HUDEP-2 (cell line): ENCODE measurements around the gene ARHGEF7.

Source experiments
- DNase-seq, 76 experiments: peaks; one replicate each; lab custom pipeline; 2025; ENCODE audit not compliant: unreplicated experiment in 76 of 76; lab: John Stamatoyannopoulos, UW

Gene ARHGEF7

DNA sequence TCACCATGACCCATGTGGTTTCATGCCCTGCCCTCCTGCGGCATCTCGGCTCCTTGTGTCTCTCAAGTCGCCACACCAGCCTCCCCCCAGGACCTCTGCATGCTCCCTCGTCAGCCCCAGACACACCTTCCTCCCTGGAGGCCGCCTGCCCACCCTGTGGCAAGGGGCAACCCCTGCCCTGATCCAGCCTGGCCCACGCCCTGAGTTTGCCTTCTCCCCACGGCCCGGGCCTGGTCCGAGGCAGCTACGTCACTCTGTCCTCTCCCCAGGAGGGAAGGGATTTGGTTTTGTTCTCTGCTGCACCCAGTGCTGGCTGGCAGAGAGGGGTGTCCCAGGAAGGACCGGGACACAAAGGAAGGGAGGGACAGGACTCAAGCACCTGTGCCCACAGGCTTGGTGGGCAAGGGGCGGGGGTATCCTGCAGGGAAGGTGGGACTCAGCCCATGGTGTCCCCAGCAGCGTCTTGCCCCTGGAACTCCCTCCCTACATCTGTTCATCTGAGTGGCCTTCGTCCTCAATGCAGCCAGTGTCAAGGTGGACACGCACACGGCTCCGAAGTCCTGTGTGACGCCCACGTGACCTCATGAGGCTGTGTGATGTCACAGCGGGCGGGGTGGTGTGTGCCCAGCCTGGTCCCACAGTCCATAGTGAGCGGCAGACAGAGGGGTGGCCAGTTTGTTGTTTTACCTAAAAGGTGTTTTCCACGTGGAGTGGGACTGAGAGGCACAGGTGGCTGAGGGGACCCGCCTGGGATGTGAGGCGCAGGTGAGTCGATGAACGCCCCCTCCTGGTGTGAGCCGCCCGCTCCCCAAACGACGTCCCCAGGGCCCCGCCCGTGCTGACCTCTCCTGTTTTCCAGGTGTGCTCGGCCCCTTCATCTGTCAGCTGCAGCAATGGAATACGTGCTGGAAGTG is 205.1 kb downstream of the ARHGEF7 start, which contains the start of gene TEX29:
Gene TEX29, plus strand, starts transcription at position 645 of the 914 bp plus-strand sequence. Its CDS starts 249 bp downstream, at position 894.
- DNase-seq, result no peak

DNA sequence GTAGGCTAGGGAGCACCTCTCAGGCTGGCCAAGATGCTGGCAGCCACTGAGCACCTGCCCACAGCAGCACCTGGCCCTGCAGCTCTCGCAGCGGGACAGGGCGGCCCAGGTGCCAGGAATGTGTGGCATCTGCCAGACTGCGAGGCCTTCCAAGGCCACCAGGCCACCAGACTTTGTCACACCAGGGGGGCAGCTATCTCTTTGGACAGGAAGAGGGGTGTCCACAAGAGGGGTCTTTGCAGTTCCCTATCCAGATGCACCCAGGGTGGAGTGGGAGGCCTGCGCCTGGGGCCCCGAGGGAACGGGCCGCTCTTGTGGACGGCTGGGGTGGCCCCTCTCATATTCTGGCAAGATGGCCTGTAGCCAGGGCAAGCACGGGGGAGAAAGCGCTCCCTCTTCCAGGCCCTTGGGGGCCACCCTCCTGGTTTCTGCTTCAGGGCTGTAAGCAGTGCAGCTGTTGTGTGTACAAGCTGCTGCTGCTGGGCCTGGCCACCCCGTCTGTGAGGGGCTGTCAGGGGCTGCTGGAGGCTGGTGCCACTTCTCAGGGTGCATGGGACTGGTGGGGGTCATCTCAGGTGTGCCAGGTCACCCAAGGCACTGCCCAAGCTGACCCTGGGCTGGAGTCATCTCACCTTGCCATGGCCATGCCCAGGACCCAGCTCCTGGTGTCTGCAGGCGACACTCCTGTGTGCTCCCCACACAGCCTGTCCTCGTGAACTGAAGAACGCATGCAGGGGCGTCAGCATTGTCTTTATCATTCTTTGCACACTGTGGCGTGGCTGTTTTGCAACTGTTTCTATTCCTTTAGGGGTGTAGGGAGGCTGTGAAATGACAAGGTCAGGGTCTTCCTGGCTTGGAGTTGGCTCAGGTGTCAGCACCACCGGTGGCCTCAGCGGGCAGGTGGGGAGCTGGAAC is 207.1 kb downstream of the ARHGEF7 start:
- DNase-seq, result no peak

DNA sequence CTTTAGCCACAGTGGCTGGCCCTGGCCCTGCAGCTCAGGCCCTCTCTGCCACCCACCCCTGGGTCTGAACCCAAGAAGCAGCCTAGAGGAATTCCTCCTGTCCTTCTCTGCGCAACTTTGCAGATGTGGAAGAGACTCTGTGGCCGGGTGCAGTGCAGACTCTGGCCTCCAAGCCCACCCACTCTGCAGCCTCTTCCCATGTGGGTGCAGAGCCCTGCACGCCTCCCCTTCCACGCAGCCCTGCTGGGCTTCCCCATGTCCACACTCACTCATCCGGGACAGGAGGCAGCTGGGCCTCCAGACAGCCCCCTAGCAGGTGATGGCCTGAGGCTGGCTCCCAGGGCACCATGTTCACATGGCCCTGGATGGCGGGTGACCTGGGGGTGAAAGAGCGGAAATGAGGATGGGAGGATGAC is 207.8 kb downstream of the ARHGEF7 start:
- no peak for DNase-seq

DNA sequence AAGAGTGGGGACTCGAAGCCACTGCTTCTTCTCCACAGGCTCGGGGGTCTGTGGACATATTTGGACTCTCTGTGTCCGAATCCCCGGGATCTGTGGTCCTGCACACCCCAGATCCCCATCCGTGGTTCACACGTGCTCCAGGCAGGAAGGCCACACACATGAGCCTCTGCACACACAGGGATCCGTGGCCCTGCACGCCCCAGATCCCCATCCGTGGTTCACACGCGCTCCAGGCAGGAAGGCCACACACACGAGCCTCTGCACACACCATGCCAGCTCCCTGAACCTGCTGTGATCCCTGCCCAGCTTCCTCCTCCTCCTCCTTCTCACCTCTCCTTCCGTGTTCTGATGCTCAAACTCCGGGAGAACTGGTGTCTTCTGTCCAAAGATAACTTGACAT is 208.4 kb downstream of the ARHGEF7 start:
- no peak for DNase-seq

DNA sequence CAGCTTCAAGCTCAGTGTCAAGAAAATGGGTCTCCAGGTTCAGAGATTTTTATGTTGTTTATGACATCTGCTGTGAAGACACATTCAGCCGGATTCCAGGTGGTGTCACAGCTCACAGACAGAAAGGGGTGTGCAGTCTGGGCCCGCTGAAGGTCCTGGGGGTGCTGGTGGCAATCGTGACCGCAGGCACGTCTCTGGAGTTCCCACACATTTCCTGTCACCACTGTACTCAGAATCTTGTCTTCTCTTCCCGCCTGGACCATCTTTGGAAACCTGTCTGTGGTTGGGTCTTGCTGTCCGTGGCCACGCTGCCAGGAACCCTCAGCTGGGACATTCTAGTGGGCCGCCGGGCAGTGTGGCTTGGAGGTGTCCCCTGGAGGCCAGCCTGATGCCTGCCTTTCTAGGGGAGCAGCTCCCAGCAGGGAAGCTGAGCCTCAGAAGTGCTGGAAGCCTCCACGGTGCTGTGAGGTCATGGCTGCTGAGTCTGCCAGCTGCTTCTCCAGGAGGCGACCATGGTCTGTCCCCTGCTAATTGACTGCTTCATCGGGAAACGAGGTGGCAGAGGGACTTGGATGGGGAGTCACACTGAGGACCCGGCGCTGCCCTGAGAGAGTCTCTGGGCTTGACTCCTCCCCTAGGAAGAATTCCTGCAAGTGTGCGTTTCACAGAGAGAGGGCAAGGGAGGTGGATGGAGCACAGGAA is 209.0 kb downstream of the ARHGEF7 start:
- DNase-seq, result no peak

GRCh38 chr13:111324736-111325135 is 209.6 kb downstream of the ARHGEF7 start:
- no peak for DNase-seq

DNA sequence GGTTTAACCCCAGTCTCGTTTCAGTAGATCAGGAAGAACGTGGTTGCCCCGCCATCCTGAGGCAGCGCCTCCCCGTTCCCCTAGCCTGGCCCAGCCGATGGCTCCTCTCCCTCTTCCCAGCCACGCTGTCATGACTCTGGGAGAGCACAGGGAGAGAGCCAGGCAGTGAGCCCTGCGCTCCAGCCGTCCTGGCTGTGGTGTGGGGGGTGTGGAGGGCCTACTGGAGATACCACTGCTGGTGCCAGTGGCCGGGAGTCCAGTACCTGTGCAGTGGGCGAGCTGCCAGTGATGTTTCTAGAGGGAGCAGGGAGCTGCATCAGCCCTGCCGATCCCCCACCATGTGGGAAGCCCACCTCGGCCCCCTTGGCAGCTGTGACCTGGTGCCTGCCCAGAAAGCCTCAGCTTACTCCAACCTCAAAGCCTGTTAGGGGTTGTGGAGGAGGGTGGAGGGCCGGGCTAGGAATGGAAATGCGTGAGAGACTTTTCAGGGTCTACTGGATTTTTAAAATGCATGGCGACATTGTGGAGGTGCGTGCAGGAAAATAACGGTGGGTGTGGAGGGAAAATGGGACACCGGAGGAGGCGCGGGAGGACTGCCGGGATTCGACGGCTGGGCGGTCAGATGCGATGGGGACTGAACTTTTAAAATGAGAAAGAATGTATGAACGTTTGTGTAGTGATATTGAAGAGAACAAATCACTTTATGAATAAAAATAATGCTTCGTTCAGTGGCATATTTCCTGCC is 210.2 kb downstream of the ARHGEF7 start:
- no peak for DNase-seq

- DNase-seq, result no peak
These were observed 211.0 kb downstream of the ARHGEF7 start for GRCh38 chr13:111325941-111326620.

DNA sequence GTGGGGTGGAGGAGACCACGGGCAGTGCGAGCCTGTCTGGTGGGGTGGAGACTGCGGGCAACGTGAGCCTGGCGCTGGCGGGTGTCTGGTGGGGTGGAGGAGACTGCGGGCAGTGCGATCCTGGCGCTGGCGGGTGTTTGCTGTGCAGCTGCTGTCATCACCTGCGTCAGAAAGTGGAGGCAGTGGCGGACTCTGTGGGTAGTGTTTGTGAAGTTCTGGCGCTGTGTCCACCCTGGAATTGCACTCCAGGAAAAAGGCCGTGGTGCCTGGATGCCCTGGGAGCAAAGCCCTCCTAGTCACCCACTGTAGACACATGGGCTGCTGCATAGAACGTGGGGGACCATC is 211.5 kb downstream of the ARHGEF7 start:
- DNase-seq, result no peak

DNA sequence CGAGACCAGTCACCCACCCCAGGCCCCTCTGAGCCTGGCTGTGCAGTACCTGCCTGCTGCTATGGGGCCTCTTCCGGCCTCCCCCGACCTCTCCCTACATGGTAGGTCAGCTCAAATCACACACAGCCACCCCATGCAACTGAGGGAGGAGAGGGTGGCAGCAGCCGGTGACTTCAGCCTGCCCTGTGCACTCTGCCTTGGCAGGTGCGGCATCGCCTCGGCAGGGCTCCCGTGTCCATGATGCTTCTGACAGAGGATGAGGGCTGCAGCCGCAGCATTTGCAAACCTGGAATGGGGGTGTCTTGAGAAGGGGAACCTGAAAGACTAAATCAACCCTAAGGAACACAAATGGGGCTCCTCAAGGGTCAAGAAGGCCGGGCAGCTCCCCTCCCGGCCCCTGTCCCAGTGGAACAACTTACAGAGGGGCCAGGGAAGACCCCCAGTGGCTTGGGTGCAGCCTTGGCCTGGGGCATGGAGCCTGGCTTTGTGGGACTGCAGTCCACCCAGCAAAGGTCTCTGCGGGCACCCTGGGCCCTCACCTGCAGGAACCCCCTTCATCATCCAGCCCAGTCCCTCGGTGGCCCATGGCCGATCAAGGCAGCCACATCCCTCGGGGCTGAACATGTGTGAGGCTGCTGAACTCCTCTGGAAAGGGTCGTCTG is 212.0 kb downstream of the ARHGEF7 start:
- no peak for DNase-seq

GRCh38 chr13:111327730-111328573 is 212.8 kb downstream of the ARHGEF7 start:
- DNase-seq, result no peak

GRCh38 chr13:111328574-111329410 is 213.7 kb downstream of the ARHGEF7 start:
- no peak for DNase-seq

- DNase-seq, result no peak
These were observed 214.5 kb downstream of the ARHGEF7 start for GRCh38 chr13:111329641-111330040.

DNA sequence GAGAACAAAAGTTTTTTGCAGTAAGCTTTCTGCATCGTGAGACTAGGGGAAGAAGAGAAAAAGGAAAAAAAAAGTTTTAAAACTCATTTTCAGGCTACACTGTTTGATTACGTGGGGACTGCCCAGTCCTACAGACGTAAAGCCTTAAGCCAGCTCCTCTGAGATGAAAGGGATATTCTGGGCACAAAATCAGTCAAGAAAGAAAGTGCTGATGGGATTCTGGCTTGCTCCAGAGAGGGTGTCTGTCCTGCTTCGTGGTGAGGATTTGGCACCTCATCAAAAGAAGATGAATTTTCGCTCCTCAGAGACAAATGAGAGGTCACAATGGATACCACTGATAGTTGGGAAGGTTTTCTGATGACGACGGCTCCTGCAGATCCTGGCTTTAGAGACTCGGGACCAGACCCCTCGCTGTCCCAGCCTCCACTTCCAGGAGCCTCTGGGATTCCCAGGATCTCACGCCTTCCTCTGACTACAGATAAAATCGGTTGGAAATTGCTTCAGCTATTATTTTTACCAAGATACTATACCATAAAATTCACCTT is 215.0 kb downstream of the ARHGEF7 start:
- no peak for DNase-seq

DNA sequence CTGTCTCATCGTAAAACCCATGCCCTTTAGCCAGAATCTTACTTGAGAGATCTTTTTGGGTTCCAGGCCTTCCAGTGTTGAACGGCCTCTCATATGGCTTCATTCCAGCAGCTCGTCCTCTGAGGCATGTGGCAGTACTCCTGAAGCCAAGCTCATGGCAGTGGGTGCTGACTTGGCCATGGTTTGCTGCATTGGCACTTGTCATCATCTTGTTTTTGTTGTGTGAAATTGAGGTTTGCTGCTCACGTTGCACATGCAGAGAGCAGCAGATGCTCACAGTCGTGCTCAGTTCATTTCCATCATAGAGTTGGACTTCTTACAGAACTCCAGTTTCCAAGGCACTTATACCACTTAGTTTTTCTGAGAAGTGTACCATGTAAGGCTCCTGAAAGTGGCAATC is 220.2 kb downstream of the ARHGEF7 start:
- no peak for DNase-seq

- DNase-seq, result no peak
These were observed 221.6 kb downstream of the ARHGEF7 start for GRCh38 chr13:111336666-111337065.

GRCh38 chr13:111337206-111337605 is 222.1 kb downstream of the ARHGEF7 start:
- no peak for DNase-seq
